Fibroblast of villous mesenchyme (primary cell): ENCODE results near the gene YAE1. TPM values are rescaled to one million over a fixed set of nuclear protein-coding genes. Genes with fewer than 3 reads are reported as not detected.

Experiments
- DNase-seq: peaks from one replicate; pipeline ENCODE4 v3.0.0-alpha.2; 2010; ENCODE audit warnings: low read depth
- H3K4me3 ChIP-seq: 2 replicates; pipeline ENCODE4 v1.5.1; 2011; ENCODE audit warnings: low read depth, mild to moderate bottlenecking, low read length
- total RNA-seq: library from RNA; depleted of rRNA; stranded (reverse); fragments of >200 nt; gene quantifications from 2 replicates; pipeline ENCODE4 v1.2.3, GENCODE V29; 2012
- TF ChIP-seq, protein P1 (sequence below): IDR thresholded peaks from 2 replicates; pipeline ENCODE4 v1.5.1; 2012; ENCODE audit warnings: low read depth, mild to moderate bottlenecking, low read length; ENCODE audit not compliant: insufficient read depth

Gene YAE1
- total RNA-seq, 1 donor, result 56.6 TPM

DNA sequence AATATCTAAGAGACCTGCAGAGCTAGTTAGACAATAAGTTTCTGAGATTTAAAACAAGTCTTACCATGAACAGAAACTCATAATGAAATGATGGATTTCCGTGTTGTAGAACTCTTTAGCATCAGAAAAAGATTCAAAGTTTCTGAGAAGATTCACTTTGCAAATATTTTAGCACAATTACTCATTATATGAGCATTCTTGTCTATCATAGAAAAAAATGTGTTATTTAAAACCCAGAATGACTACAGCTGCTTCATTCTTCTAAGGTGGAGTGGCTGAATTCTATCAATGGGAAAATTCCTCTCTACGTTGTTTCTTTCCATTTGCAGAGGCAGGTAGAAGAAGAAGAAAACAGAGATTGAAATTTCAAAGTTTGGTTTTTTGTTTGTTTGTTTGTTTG lies 36.1 kb downstream of the YAE1 start:
- TF ChIP-seq, protein P1, sequence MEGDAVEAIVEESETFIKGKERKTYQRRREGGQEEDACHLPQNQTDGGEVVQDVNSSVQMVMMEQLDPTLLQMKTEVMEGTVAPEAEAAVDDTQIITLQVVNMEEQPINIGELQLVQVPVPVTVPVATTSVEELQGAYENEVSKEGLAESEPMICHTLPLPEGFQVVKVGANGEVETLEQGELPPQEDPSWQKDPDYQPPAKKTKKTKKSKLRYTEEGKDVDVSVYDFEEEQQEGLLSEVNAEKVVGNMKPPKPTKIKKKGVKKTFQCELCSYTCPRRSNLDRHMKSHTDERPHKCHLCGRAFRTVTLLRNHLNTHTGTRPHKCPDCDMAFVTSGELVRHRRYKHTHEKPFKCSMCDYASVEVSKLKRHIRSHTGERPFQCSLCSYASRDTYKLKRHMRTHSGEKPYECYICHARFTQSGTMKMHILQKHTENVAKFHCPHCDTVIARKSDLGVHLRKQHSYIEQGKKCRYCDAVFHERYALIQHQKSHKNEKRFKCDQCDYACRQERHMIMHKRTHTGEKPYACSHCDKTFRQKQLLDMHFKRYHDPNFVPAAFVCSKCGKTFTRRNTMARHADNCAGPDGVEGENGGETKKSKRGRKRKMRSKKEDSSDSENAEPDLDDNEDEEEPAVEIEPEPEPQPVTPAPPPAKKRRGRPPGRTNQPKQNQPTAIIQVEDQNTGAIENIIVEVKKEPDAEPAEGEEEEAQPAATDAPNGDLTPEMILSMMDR, result no peak
- no peak overlapping the region for H3K4me3 ChIP-seq
- no peak for DNase-seq

DNA sequence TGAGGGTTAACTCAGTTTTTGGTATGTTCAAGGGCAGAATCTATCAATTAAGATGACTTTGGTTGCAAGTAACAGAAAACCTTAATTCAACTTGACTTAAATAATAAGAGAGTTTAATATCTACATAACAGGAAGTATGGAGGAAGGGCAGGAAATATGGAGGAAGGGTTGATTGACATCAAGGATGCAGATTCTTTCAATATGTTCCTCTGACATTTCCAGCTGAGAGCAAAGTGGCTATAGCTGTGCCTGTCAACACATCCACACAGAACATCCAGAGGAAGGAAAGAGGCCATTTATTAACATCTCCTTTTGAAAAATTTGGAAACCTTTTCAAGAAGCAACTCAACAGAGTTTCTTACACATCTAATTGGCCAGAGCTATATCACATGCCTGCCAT lies 37.7 kb downstream of the YAE1 start:
- no peak for DNase-seq

DNA sequence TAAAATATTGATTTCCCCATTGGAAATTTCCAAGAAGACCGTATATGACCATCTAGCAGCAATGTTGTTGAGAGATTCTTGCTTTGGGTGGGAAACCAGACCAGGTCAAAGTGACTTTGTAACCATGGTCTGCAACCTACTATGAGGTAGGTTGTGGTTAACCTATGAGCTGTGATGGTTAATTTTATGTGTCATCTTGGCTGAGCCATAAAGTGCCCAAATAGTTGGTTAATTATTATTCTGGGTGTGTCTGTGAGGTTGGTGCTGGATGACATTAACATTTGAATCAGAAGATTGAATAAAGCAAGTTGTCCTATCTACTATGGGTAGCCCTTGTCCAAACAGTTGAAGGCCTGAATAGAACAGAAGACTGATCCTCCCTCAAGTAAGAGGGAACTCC lies 38.9 kb downstream of the YAE1 start:
- TF ChIP-seq, protein P1, result no peak
- H3K4me3 ChIP-seq, result no peak overlapping the region
- DNase-seq, result no peak

More for the DNA sequence above, 37.7 kb downstream of the YAE1 start:
- no peak overlapping the region for H3K4me3 ChIP-seq
- TF ChIP-seq, protein P1, result no peak

DNA sequence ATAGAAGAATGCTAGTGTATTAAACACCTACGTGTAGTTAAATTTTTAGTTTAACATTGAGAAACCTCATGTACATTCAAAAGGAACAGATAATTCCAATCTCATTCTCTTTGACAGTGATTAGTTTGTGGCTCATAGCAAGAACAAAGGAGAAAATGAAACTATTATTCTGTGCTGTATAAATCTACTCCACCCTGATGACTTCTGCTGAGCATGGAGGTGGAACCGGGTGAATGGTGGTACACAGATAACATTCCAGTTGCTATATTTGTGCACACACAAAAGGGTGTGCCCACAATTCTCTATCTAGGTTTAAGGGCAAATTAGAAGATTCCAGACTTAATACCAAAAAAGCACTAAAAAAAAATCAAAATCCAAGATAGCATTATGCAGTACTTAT lies 40.1 kb downstream of the YAE1 start:
- TF ChIP-seq, protein P1, result no peak
- no peak for DNase-seq

DNA sequence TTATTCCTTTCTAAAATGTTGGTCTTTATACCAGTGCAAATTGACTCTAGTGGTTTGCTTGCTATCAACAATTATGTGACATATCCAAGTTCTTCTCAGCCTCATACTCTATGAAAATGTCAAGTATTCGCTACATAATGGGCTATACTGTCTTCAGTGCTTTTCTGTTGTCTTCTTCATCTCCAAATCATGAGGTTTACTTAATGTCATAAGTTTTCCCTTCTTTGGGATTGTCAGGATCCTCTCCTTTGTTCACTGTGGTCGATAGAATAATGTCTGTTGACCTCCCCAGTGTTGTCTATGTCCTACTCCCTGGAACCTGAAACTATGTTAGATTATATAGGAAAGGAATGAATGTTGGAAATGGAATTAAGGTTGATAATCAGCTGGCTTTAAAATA lies 40.7 kb downstream of the YAE1 start:
- DNase-seq, result no peak
- no peak overlapping the region for H3K4me3 ChIP-seq
- TF ChIP-seq, protein P1, result no peak

More for the DNA sequence above, 40.1 kb downstream of the YAE1 start:
- H3K4me3 ChIP-seq, result no peak overlapping the region

DNA sequence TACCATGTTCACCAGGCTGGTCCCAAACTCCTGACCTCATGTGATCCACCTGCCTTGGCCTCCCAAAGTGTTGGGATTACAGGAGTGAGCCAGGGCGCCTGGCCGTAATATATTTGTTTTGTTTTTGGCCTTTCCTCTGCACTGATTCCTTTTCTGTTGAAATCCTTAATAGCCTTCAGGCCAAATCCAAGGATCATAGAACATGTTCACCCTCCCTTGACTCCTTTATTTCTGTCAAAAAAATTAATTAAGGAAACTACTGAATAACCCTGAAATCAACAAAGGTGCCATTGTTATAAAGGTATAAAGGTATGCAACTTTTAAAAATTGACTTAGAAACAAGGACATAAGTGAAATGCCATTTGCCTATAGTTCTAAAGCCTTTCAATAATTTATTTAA lies 41.7 kb downstream of the YAE1 start:
- H3K4me3 ChIP-seq, result no peak overlapping the region
- TF ChIP-seq, protein P1, result no peak
- no peak for DNase-seq

DNA sequence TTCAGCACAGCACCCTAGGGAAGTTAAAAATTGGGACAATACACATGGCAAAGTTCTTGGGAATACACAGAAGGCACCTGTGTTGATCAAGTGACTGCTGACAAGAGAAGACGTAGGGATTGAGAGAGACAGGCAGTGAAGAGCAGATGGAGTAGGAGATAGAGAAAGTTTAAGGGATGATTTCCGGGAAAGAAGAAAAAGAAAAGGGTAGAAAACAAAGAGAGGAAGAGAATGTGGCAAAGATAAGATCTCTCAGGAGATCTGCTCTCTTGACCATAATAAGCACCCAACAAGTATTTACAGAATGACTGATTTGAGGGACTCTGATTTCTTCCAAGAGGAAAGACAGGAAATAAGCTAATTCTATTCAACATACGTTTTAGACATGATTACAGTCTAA lies 42.1 kb downstream of the YAE1 start:
- no peak overlapping the region for H3K4me3 ChIP-seq
- no peak for DNase-seq
- TF ChIP-seq, protein P1, result no peak
